GM23338 (cell line): ENCODE results near the gene PLD5.
"Not testable (repeated sequence)": the region's sequence is repeated elsewhere in the genome, so short reads cannot be mapped to it uniquely, and the experiment has no call there.

Experiments
- CTCF ChIP-seq, 2 experiments: fragments of 200-600 bp in 1 of 2; sonication (generic) in 1 of 2; conservative IDR thresholded peaks; 2 replicates each; pipeline versions ENCODE4 v1.5.1 to v1.6.1; 2016 to 2017; ENCODE audit warnings: antibody characterized with exemption in 2 of 2, low read depth in 2 of 2, mild to moderate bottlenecking in 2 of 2, moderate library complexity in 1 of 2
- EZH2 ChIP-seq: fragments of 200-600 bp; sonication (generic); IDR thresholded peaks from one replicate; pipeline ENCODE4 v1.8.0; 2017; ENCODE audit warnings: antibody characterized with exemption, mild to moderate bottlenecking, low read depth; ENCODE audit not compliant: unreplicated experiment
- EZH2phosphoT487 ChIP-seq: fragments of 200-600 bp; sonication (generic); IDR thresholded peaks from one replicate; pipeline ENCODE4 v1.8.1; 2018; ENCODE audit warnings: antibody characterized with exemption; ENCODE audit not compliant: unreplicated experiment
- NANOG ChIP-seq: IDR thresholded peaks from 2 replicates; pipeline ENCODE4 v1.6.1; 2016; ENCODE audit warnings: antibody characterized with exemption, borderline replicate concordance
- REST ChIP-seq: IDR thresholded peaks from one replicate; pipeline ENCODE4 v1.6.1; 2018; ENCODE audit warnings: antibody characterized with exemption; ENCODE audit not compliant: unreplicated experiment
- STAT1 ChIP-seq: IDR thresholded peaks from one replicate; pipeline ENCODE4 v1.6.1; 2016; ENCODE audit warnings: antibody characterized with exemption; ENCODE audit not compliant: unreplicated experiment

DNA sequence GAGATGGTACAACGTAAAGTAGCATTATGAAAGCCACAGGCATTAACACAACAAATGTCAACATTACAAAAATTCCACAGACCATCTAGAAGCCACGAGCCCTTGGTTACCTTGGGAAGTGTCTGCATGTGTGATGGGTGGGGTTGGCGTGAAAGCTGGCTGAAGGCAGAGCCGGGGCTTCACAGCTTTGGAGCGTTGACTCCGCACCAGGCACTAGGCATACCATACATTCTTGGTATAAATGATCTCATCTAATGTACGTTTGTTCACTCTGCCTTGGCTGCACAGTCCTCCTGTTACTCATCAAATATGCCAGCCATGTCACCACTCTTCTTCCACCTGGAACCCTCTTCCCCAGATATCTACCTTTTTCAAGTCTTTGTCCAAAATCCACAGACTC, 202.5 kb downstream of the PLD5 start:
- not testable (repeated sequence) for TF ChIP-seq REST; CTCF (conservative IDR thresholded peaks at IDR 0.05; ENCODE audit: low read depth in 2 of 2); EZH2; STAT1; NANOG; EZH2phosphoT487
